MM.1S (cell line): ENCODE measurements around the gene EDEM3.

Experiments
- DNase-seq: peaks from one replicate; pipeline ENCODE4 v3.0.0-alpha.2; 2015
- H2AFZ ChIP-seq: fragments of 300-600 bp; sonication (generic); 2 replicates; pipeline ENCODE4 v1.6.0; 2016; ENCODE audit warnings: antibody characterized with exemption, low read length
- H3F3A ChIP-seq: fragments of 300-600 bp; sonication (generic); 2 replicates; pipeline ENCODE4 v1.6.1; 2016; ENCODE audit warnings: mild to moderate bottlenecking, antibody characterized with exemption, low read length, moderate library complexity, mixed read lengths; ENCODE audit not compliant: insufficient read depth
- H3K27ac ChIP-seq: fragments of 300-600 bp; sonication (generic); 2 replicates; pipeline ENCODE4 v1.5.1; 2016; ENCODE audit warnings: mild to moderate bottlenecking, low read length
- H3K27me3 ChIP-seq: fragments of 300-600 bp; sonication (generic); replicated peaks from 2 replicates; pipeline ENCODE4 v1.6.0; 2016; ENCODE audit warnings: low read length; ENCODE audit not compliant: insufficient read depth
- H3K36me3 ChIP-seq: fragments of 300-600 bp; sonication (generic); replicated peaks from 2 replicates; pipeline ENCODE4 v1.6.1; 2016; ENCODE audit warnings: mild to moderate bottlenecking, low read length, mixed read lengths; ENCODE audit not compliant: insufficient read depth
- H3K4me1 ChIP-seq: fragments of 300-600 bp; sonication (generic); 2 replicates; pipeline ENCODE4 v1.6.1; 2016; ENCODE audit warnings: low read length, mixed read lengths
- H3K4me2 ChIP-seq: fragments of 300-600 bp; sonication (generic); 2 replicates; pipeline ENCODE4 v1.6.0; 2016; ENCODE audit warnings: low read depth, low read length
- H3K4me3 ChIP-seq: fragments of 300-600 bp; sonication (generic); 2 replicates; pipeline ENCODE4 v1.5.1; 2016; ENCODE audit warnings: low read length, mixed read lengths
- H3K79me2 ChIP-seq: fragments of 300-600 bp; sonication (generic); 2 replicates; pipeline ENCODE4 v1.6.1; 2016; ENCODE audit warnings: mixed run types, low read length, mixed read lengths
- H3K9ac ChIP-seq: fragments of 300-600 bp; sonication (generic); 2 replicates; pipeline ENCODE4 v1.6.1; 2016; ENCODE audit warnings: low read length, mixed read lengths
- H3K9me2 ChIP-seq: fragments of 300-600 bp; sonication (generic); replicated peaks from 2 replicates; pipeline ENCODE4 v1.6.1; 2016; ENCODE audit warnings: mild to moderate bottlenecking, low read length, mixed read lengths; ENCODE audit not compliant: insufficient read depth
- H3K9me3 ChIP-seq: fragments of 300-600 bp; sonication (generic); replicated peaks from 2 replicates; pipeline ENCODE4 v1.6.1; 2016; ENCODE audit warnings: mild to moderate bottlenecking, low read length, mixed read lengths; ENCODE audit not compliant: insufficient read depth
- H4K20me1 ChIP-seq: fragments of 300-600 bp; sonication (generic); 2 replicates; pipeline ENCODE4 v1.6.1; 2016; ENCODE audit warnings: mild to moderate bottlenecking, low read length, moderate library complexity, mixed read lengths; ENCODE audit not compliant: insufficient read depth
- EZH2 ChIP-seq: fragments of 300-600 bp; sonication (generic); optimal IDR thresholded peaks from 2 replicates; pipeline ENCODE3; 2017; ENCODE audit warnings: low read depth, mild to moderate bottlenecking, antibody characterized with exemption, low read length, mixed read lengths
- EZH2phosphoT487 ChIP-seq: fragments of 300-600 bp; sonication (generic); IDR thresholded peaks from 2 replicates; pipeline ENCODE4 v1.6.1; 2018; ENCODE audit warnings: antibody characterized with exemption, low read length
- TF ChIP-seq, protein P1 (sequence below): fragments of 300-600 bp; sonication (generic); IDR thresholded peaks from 2 replicates; pipeline ENCODE4 v1.5.1; 2016; ENCODE audit warnings: antibody characterized with exemption, low read length, mixed read lengths

Gene EDEM3

GRCh38 chr1:184698969-184699368, 55.7 kb downstream of the EDEM3 start:
- no peaks in the 10 kb centered on the region for H3K27me3 ChIP-seq
- 0 out of 2 replicates have a peak, but pooled peaks cover 6% of the 10 kb centered on the region for H3K4me1 ChIP-seq
- peaks cover 29% of the 10 kb centered on the region for H3K79me2 ChIP-seq
- no peak overlapping the region for H3K4me3 ChIP-seq
- H2AFZ ChIP-seq, result no peak overlapping the region
- no peak overlapping the region for H3K4me2 ChIP-seq
- no peaks in the 10 kb centered on the region for H3K9me2 ChIP-seq
- H4K20me1 ChIP-seq, result 0 out of 2 replicates have a peak, but pooled peaks cover 3% of the 10 kb centered on the region
- H3K27ac ChIP-seq, result no peak overlapping the region
- 0 out of 2 replicates have a peak, but pooled peaks cover 5% of the 10 kb centered on the region for H3F3A ChIP-seq
- no peak for TF ChIP-seq EZH2
- TF ChIP-seq, protein P1, sequence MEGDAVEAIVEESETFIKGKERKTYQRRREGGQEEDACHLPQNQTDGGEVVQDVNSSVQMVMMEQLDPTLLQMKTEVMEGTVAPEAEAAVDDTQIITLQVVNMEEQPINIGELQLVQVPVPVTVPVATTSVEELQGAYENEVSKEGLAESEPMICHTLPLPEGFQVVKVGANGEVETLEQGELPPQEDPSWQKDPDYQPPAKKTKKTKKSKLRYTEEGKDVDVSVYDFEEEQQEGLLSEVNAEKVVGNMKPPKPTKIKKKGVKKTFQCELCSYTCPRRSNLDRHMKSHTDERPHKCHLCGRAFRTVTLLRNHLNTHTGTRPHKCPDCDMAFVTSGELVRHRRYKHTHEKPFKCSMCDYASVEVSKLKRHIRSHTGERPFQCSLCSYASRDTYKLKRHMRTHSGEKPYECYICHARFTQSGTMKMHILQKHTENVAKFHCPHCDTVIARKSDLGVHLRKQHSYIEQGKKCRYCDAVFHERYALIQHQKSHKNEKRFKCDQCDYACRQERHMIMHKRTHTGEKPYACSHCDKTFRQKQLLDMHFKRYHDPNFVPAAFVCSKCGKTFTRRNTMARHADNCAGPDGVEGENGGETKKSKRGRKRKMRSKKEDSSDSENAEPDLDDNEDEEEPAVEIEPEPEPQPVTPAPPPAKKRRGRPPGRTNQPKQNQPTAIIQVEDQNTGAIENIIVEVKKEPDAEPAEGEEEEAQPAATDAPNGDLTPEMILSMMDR, result no peak
- TF ChIP-seq EZH2phosphoT487, result no peak
- H3K9ac ChIP-seq, result no peak overlapping the region
- H3K9me3 ChIP-seq, result no peaks in the 10 kb centered on the region
- peaks cover 35% of the 10 kb centered on the region for H3K36me3 ChIP-seq
- no peak for DNase-seq

- peaks cover 20% of the 10 kb centered on the region; the same call in 1 of the 2 replicates for H3K79me2 ChIP-seq
- H4K20me1 ChIP-seq, result 0 out of 2 replicates have a peak, but pooled peaks cover 3% of the 10 kb centered on the region
- H3F3A ChIP-seq, result 0 out of 2 replicates have a peak, but pooled peaks cover 5% of the 10 kb centered on the region
- no peak overlapping the region for H2AFZ ChIP-seq
- no peak overlapping the region for H3K27ac ChIP-seq
- H3K9me3 ChIP-seq, result no peaks in the 10 kb centered on the region
- H3K9me2 ChIP-seq, result no peaks in the 10 kb centered on the region
- 0 out of 2 replicates have a peak, but pooled peaks cover 6% of the 10 kb centered on the region for H3K4me1 ChIP-seq
- H3K36me3 ChIP-seq, result peaks cover 29% of the 10 kb centered on the region
- H3K9ac ChIP-seq, result no peak overlapping the region
- TF ChIP-seq EZH2phosphoT487, result no peak
- no peak for TF ChIP-seq EZH2
- TF ChIP-seq, protein P1, result no peak
- no peak overlapping the region for H3K4me3 ChIP-seq
- H3K27me3 ChIP-seq, result no peaks in the 10 kb centered on the region
- no peak for DNase-seq
- no peak overlapping the region for H3K4me2 ChIP-seq
Measured at GRCh38 chr1:184698016-184698415, 56.6 kb downstream of the EDEM3 start.

- no peak for DNase-seq
- Histone ChIP-seq H3K9me2 (no peaks in the 10 kb centered on the region), H3K79me2 (peaks cover 11% of the 10 kb centered on the region; the same call in 1 of the 2 replicates), H3K4me3 (no peak overlapping the region), H2AFZ (no peak overlapping the region), H3F3A (0 out of 2 replicates have a peak, but pooled peaks cover 9% of the 10 kb centered on the region), H3K27ac (no peak overlapping the region), H3K4me1 (0 out of 2 replicates have a peak, but pooled peaks cover 6% of the 10 kb centered on the region), H3K4me2 (no peak overlapping the region), H3K27me3 (no peaks in the 10 kb centered on the region), H3K9me3 (no peaks in the 10 kb centered on the region), H4K20me1 (no peaks in the 10 kb centered on the region), H3K9ac (no peak overlapping the region), H3K36me3 (peaks cover 14% of the 10 kb centered on the region)
- TF ChIP-seq, protein P1, result no peak
- no peak for TF ChIP-seq EZH2
- no peak for TF ChIP-seq EZH2phosphoT487
Measured at GRCh38 chr1:184696403-184696802, 58.3 kb downstream of the EDEM3 start.
